NCI-H2196 (cell line): ENCODE results near the gene MAP4K2.

ENCODE experiments used
- DNase-seq: peaks from one replicate; lab custom pipeline; 2025; ENCODE audit not compliant: unreplicated experiment; lab: John Stamatoyannopoulos, UW

The MAP4K2 gene

GRCh38 chr11:64813826-64814225, 10.8 kb upstream of the MAP4K2 start:
- DNase-seq, result no peak

GRCh38 chr11:64810891-64811272, 7.9 kb upstream of the MAP4K2 start:
- peak; percentile 81 for DNase-seq

GRCh38 chr11:64810271-64810890, 7.4 kb upstream of the MAP4K2 start, which contains the start of gene MEN1:
Gene MEN1, minus strand, starts transcription at chr11:64810551. Its CDS starts 442 bp downstream, at chr11:64810109.
- DNase-seq, result peak; percentile 97

GRCh38 chr11:64809781-64810241, 6.8 kb upstream of the MAP4K2 start:
- DNase-seq, result peak; percentile 36

- DNase-seq, result no peak
Measured at GRCh38 chr11:64805481-64805880, 2.5 kb upstream of the MAP4K2 start.

GRCh38 chr11:64804346-64805210, 1.6 kb upstream of the MAP4K2 start:
- no peak for DNase-seq

GRCh38 chr11:64803846-64804345, 882 bp upstream of the MAP4K2 start:
- peak; percentile 59 for DNase-seq

GRCh38 chr11:64802370-64803157, 450 bp downstream of the MAP4K2 start:
- DNase-seq, result no peak

GRCh38 chr11:64801561-64802369, 1.2 kb downstream of the MAP4K2 start:
- no peak for DNase-seq

- DNase-seq, result no peak
Measured at GRCh38 chr11:64801158-64801464, 1.9 kb downstream of the MAP4K2 start.

GRCh38 chr11:64800303-64801157, 2.5 kb downstream of the MAP4K2 start:
- DNase-seq, result no peak

- DNase-seq, result no peak
Measured at GRCh38 chr11:64799623-64800302, 3.3 kb downstream of the MAP4K2 start.

- no peak for DNase-seq
Measured at GRCh38 chr11:64799256-64799622, 3.8 kb downstream of the MAP4K2 start.

GRCh38 chr11:64796757-64797541, 6.1 kb downstream of the MAP4K2 start:
- no peak for DNase-seq

- no peak for DNase-seq
Measured at GRCh38 chr11:64796047-64796756, 6.8 kb downstream of the MAP4K2 start.

- DNase-seq, result no peak
Measured at GRCh38 chr11:64794526-64794925, 8.5 kb downstream of the MAP4K2 start.

- DNase-seq, result no peak
Measured at GRCh38 chr11:64793271-64794160, 9.5 kb downstream of the MAP4K2 start.
